HG02571 (cell line): ENCODE results near the gene RCCD1.
"Not testable (repeated sequence)": the region's sequence is repeated elsewhere in the genome, so short reads cannot be mapped to it uniquely, and the experiment has no call there.

ENCODE experiments used
- ATAC-seq: cut with Tn5 transposase; IDR thresholded peaks from one replicate; pipeline ENCODE4 v1.9.1; 2021; ENCODE audit warnings: mild to moderate bottlenecking, moderate library complexity; ENCODE audit not compliant: unreplicated experiment

The RCCD1 gene

GRCh38 chr15:90918034-90918788, 36.5 kb upstream of the RCCD1 start:
- no peak for ATAC-seq

- ATAC-seq, result no peak
Observed at GRCh38 chr15:90918835-90919234, 35.8 kb upstream of the RCCD1 start.

DNA sequence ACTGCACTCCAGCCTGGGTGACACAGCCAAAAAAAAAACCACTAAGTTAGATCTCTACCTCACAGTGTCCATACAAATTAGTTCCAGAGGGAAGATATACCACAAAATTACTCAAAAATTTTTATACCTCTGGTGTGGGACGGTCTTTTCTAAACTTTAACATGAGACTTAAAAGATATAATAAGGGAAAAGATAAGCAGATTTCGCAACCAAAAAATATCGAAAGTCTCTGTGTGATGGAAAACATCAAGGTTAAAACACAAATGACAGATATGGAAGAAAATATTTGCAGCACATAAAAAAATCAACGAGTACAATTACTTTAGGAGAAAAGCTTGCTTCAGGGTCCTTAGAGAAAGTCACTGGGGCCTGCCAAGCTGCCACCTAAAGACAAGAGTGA, 32.8 kb upstream of the RCCD1 start:
- ATAC-seq, result no peak

DNA sequence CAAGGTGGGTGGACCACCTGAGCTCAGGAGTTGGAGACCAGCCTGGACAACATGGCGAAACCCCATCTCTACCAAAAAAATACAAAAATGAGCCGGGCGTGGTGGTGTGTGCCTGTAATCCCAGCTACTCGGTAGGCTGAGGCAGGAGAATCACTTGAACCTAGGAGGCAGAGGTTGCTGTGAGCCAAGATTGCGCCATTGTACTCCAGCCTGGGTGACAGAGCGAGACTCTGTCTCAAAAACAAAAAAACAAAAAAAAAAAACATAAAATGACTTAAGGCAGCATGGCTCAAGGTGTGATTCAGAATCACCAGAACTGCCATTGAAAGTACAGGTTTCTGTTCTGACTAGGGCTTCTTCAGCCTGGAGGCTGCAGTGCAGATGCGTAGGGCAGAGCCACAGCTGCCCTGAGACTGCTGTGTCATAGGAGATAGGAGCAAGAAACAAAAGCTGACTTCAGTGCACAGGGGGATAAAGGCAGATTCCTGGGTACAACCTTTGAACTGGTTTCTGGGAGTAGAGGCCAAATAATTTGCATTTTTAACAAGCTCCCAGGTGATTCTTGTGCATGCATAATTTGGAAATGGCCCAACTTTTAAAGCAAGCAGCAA, 31.9 kb upstream of the RCCD1 start:
- ATAC-seq, result peak; percentile 86

DNA sequence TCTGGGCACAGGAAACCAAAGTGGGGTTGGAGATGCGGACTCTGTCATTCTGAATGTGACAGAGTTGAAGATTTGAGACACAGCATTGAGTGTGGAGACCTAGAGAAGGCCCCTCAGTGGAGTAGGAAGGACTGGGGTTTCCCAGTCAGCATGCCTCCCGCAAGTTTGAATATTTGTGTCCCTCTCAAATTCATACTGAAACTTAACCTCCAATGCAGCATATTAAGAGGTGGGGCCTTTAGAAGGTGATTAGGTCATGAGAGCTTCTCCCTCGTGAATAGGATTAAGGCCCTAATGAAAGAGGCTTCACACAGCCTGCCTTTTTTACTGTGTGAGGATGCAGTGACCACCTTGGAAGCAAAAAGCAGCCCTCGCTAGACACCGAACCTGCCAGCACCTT, 30.3 kb upstream of the RCCD1 start:
- ATAC-seq, result peak; percentile 63

DNA sequence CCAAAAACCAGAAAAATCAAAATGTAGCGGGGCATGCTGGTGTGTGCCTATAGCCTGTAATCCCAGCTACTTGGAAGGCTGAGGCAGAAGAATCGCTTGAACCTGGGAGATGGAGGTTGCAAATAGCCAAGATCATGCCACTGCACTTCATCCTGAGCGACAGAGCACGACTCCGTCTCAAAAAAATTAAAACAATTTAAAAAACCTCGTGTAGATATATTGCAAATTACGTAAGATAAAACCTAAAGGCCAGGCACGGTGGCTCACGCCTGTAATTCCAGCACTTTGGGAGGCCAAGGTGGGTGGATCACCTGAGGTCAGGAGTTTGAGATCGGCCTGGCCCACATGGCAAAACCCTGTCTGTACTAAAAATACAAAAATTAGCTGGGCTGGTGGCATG, 27.9 kb upstream of the RCCD1 start:
- ATAC-seq, result not testable (repeated sequence)

DNA sequence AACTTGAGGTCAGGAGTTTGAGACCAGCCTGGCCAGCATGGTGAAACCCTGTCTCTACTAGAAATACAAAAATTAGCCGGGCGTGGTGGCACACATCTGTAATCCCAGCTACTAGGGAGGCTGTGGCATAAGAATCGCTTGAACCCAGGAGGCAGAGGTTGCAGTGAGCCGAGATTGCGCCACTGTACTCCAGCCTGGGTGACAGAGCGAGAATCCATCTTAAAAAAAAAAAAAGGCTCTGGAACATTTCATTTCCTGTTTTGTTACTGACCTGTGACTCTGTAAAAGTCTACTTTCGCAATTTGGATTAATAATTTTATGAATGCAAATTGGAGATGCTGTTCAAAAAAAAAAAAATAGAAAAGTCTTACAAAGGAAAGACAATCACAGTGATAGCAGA, 26.6 kb upstream of the RCCD1 start:
- ATAC-seq, result not testable (repeated sequence)

DNA sequence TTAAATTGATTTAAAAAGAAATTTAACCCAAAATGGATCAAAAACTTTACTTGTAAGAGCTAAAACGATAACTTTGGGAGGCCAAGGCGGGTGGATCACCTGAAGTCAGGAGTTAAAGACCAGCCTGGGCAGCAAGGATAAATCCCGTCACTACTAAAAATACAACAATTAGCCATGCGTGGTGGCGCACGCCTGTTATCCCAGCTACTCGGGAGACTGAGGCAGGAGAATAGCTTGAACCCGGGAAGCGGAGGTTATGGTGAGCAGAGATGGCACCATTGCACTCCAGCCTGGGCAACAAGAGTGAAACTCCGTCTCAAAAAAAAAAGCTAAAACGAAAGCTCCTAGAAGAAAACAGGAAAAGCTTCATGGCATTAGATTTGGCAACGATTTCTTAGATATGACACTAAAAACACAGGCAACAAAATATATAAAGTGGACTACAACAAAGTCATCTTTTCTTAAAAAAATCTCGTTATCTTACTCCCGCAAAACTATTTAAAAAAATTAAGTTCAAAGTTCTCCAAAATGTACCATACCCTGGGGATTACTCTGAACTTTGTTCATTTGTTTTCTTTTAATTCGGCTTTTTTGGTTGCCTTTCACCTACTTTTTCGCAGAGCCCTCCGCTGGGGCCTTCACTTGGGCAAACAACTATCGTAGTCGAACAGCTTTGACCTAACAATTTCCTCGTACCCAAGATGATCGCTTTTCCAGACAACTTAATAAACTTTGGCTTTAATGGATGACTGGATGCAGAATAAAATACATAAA, 25.3 kb upstream of the RCCD1 start:
- ATAC-seq, result no peak

DNA sequence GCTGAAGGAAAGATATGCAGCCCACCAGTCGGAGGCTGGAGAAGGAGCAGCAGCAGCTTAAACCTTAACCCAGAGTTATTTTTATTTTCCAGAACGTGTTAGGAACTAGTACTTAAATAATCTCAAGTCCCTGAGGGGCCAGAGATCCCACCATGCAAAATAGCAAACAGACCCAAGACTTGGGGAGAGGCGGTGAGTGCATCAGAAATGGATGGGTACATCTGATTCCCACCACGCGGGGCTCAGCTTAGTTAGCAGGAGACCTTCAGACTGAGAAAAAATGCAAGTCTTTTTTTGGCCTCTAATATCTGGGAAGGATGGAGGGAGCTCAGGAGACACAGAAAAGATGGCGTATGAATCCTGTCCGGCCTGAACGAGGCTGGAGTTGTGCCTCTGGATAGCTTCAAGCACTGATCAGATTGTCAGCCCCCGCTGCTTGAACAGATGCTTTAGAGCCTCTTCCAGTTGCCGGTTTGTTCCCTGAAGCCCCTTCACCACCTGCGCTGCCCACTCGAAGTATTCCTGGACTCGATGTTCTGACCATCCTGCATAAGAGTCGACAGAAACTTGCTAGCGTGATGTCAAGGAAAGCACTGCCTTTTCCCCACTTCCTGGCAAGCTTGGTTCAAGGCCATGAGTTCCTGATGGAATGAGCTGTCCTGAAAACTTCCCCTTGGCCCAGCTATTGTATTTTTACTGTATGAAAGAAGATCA, 23.7 kb upstream of the RCCD1 start:
- ATAC-seq, result no peak

DNA sequence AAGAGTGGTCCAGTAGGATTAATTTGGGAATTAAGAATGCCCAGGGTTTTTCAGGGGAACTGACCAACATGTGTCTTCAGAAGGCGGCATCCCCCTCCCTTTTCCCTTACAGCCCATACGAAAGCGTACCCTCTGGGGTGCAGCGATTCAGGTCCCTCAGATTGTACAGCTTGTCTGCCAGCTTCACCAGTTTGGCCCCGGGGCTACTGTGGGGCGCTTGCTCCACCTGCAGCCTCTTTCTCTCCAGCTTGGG, 23.2 kb upstream of the RCCD1 start:
- no peak for ATAC-seq

DNA sequence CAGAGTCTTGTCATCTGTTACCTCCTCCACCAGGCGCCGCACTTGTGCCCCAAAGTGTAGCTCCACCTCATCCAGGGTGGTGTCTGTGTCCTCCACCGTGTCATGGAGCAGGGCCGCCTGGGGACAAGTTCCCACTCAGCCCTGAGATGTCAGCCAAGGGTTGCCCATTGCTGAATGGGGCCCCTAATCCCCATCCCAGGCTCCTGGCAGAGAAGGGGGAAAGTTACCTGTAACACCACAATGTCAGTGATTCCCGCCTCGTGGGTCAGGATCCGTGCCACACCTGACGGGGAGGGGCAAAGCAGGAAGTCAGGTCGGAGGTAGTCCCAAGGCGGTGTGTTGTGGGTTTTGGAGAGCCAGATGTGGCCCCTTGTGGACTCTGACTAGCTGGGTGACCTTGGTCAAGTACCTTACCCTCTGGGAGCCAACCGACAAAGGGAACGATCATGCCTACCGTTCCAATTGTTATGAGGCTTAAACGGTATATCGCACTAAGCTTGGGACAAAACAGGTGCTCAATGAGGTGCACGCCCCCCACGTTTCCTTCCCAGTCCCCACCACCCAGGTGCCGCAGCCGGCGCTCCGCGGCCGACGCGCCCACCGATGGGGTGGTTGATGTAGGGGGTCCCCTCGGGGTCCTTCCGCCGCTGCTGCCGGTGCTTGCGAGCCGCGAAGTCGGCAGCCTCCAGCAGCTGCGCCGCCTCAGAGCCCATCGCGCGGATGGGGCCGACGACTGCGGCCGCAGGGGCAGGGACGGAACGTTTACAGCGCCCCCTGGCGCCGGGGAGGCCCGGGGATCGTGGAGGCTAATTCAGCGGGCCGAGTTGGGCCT, 22.6 kb upstream of the RCCD1 start, which contains the start of gene HDDC3:
HDDC3 (minus strand) TSS at position 722 of the 832 bp plus-strand sequence; CDS start at position 713, 9 bp downstream.
- peak; percentile 41 for ATAC-seq

DNA sequence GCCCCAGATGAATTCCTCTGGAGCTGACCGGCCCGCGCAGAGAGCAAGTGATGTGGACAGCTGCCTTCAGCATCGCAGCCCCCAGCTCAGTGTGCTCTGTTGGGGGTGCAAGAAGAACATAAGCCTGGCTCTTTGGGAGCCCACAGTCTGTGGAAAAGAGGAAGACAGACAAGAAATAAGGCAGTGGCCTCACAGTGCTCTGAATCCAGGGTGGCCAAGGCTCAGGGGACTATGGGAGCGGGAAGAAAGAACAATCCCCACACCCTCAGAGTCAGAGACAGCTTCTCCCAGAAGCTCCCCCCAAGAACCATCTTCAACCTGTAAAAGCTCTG, 22.1 kb upstream of the RCCD1 start:
- ATAC-seq, result no peak

DNA sequence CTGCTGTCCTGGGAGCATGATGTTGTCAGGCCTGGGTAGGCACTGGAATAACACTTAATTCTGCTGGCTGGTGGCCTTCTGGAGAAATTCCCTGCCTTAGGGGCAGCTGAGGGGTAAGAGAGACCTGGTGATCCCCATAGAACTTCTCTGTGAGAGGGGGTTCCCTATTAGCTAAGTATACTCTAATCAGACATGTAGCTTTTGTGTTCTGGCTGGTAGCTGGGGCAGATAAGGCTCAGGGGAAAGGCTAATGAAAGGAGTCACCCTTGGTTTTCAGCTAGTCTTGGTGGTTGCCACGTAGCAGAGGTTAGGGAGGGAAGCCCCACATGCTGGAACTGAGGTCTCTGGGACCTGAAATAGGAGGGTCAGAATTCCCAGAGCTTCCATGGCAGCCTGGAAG, 21.4 kb upstream of the RCCD1 start:
- no peak for ATAC-seq

DNA sequence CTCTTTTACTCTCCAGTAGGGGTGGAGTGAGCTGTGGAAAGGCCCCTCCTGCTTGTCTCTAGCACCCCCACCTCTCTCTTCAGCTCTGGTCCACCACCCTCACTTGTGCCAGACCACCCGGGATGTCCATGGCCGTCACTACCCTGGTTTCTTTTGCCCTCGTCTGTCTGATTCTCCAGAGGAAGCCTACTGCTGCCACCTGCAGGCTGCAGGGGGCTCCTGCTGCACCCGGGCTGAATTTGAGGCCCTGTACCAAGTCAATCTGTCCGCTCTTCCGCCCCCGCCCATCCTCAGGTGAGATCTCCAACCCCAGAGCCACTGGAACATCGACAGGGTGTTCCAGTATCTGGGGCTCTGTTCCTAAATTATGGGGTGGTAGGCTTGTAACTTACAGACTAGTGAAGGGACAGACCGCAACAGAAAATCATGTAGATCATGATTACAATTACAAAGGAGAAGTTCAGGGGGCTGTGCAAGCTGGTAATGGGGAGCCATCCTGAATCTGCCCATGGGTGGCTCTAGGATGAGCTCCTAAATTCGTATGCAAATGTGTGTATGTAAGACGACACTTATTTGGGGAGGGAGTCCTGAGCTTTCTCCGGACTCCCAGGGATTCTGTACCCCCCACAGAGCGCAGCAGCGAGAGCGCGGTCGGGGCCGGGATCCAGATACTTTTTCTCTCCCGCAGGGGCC, 20.3 kb upstream of the RCCD1 start:
- ATAC-seq, result no peak

- peak; percentile 58 for ATAC-seq
Observed at GRCh38 chr15:90934949-90935751, 19.5 kb upstream of the RCCD1 start, which contains the start of gene UNC45A. TSS of gene UNC45A (plus strand) at chr15:90935285. CDS start at chr15:90935325, 40 bp downstream.

DNA sequence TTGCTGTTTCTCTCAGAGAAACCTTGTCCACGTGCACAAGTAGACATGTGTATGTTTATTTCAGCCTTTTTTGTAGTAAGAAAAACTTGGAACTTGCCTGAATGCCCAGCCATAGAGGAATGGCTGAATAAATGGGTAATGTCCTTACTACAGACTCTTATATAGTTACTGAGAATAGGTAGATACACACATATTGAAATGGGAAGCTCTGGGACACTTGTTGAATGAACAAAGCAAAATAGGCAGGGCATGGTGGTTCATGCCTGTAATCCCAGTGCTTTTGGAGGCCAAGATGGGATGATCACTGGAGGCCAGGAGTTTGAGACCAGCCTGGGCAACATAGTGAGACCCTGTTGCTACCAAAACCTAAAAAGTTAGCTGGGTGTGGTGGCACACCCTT, 17.9 kb upstream of the RCCD1 start:
- ATAC-seq, result no peak

- ATAC-seq, result no peak
Observed at GRCh38 chr15:90938261-90938660, 16.4 kb upstream of the RCCD1 start.

- ATAC-seq, result no peak
Observed at GRCh38 chr15:90939756-90940155, 14.9 kb upstream of the RCCD1 start.

DNA sequence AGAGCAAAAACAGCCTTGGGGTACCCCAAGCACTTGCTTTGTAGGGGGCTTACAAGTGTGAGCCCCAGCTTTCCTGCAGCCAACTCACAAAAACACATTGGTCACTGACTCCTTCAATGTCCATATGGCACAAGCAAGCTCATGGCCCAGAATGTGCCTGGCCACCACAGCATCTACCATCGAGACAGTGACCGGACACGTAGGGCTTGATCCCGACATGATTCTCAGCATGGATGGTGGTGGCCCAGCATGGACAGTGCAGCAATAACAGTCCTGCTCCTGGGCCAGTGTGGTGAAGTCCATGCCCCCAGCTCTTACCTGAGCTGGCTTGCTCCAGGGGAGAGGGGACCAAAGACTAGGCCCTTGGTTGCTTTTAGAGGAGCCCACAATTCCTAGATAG, 13.6 kb upstream of the RCCD1 start:
- no peak for ATAC-seq
